Panc1 (cell line): ENCODE measurements around the gene MAP2. TPM values are rescaled to one million over a fixed set of nuclear protein-coding genes. Genes with fewer than 3 reads are reported as not detected.

ENCODE experiments used
- ATAC-seq: fragments of 200-7000 bp; cut with Tn5 transposase; 2 replicates; pipeline ENCODE4 v1.9.1; 2020; ENCODE audit warnings: mild to moderate bottlenecking, moderate library complexity
- BruUV-seq: library from RNA; stranded (reverse); fragments of 400-500 nt; replicated peaks from 2 replicates; lab custom pipeline; 2021; lab: Mats Ljungman, UMichigan
- CTCF ChIA-PET: fragments of 300-600 bp; sonication (Branson Sonifier 250); formaldehyde crosslinking; loops from one replicate; lab custom pipeline; 2022; ENCODE audit warnings: antibody characterized with exemption; lab: Charles Lee
- POLR2A ChIA-PET: fragments of 300-600 bp; sonication (Branson Sonifier 250); formaldehyde crosslinking; loops from one replicate; lab custom pipeline; 2022; ENCODE audit warnings: antibody characterized with exemption; lab: Charles Lee
- DNase-seq: peaks from one replicate; pipeline ENCODE4 v3.0.0-alpha.2; 2010; ENCODE audit warnings: low read depth, low spot score
- H3K27ac ChIP-seq: 2 replicates; pipeline ENCODE4 v1.5.1; 2011; ENCODE audit warnings: mild to moderate bottlenecking, low read length, inconsistent platforms
- H3K27me3 ChIP-seq: fragments of 200-500 bp; sonication (Bioruptor generic); 2 replicates; pipeline ENCODE4 v1.6.0; 2014; ENCODE audit warnings: low read length, inconsistent platforms; ENCODE audit not compliant: control insufficient read depth, insufficient read depth
- H3K36me3 ChIP-seq: fragments of 200-500 bp; sonication (Bioruptor generic); 2 replicates; pipeline ENCODE4 v1.5.1; 2014; ENCODE audit warnings: inconsistent platforms, mild to moderate bottlenecking, low read length, moderate library complexity; ENCODE audit not compliant: control insufficient read depth, insufficient read depth
- H3K4me1 ChIP-seq: 2 replicates; pipeline ENCODE4 v1.5.1; 2011; ENCODE audit warnings: inconsistent platforms, mild to moderate bottlenecking, low read length, moderate library complexity; ENCODE audit not compliant: control insufficient read depth, insufficient read depth
- H3K4me3 ChIP-seq, 2 experiments: 2 replicates each; pipeline ENCODE4 v1.5.1; 2011 to 2012; ENCODE audit warnings: low read depth in 2 of 2, low read length in 2 of 2, mild to moderate bottlenecking in 2 of 2, inconsistent platforms in 1 of 2, moderate library complexity in 1 of 2
- H3K9me3 ChIP-seq: fragments of 200-500 bp; sonication (Bioruptor generic); 2 replicates; pipeline ENCODE4 v1.5.1; 2014; ENCODE audit warnings: low read depth, mild to moderate bottlenecking, inconsistent platforms, low read length, moderate library complexity; ENCODE audit not compliant: control insufficient read depth, insufficient read depth
- CTCF ChIP-seq: fragments of 450-650 bp; IDR thresholded peaks from 2 replicates; pipeline ENCODE4 v1.5.1; 2017; ENCODE audit warnings: mild to moderate bottlenecking
- POLR2AphosphoS5 ChIP-seq: IDR thresholded peaks from 2 replicates; pipeline ENCODE4 v1.6.1; 2012; ENCODE audit warnings: mild to moderate bottlenecking, low read depth, low read length, moderate library complexity
- SIN3A ChIP-seq: IDR thresholded peaks from 2 replicates; pipeline ENCODE4 v1.6.1; 2012; ENCODE audit warnings: low read depth, mild to moderate bottlenecking, low read length, moderate library complexity, borderline replicate concordance; ENCODE audit not compliant: insufficient read depth
- TCF7L2 ChIP-seq: IDR thresholded peaks from 2 replicates; pipeline ENCODE4 v1.6.1; 2011; ENCODE audit warnings: mild to moderate bottlenecking, low read depth, low read length, inconsistent platforms
- in situ Hi-C: cut with HindIII; loops from 2 replicates; pipeline ENCODE4 v1.10.0; 2016; ENCODE audit warnings: low sequenced_read_pairs, low pct_unique_long_range_greater_than_20kb
- intact Hi-C: fragments of 100-400 bp; cut with micrococcal nuclease; formaldehyde crosslinking; loops from one replicate; pipeline ENCODE4 v1.10.0; 2022; ENCODE audit not compliant: unreplicated experiment
- total RNA-seq: library from RNA; stranded (reverse); gene quantifications from one replicate; pipeline ENCODE4 v1.2.1, GENCODE V29; 2021; ENCODE audit not compliant: unreplicated experiment
- TF ChIP-seq, protein P1 (sequence below), 2 experiments: IDR thresholded peaks; 2 replicates each; pipeline ENCODE4 v1.6.1; 2011 to 2012; ENCODE audit warnings: low read depth in 2 of 2, control low read depth in 1 of 2, low read length in 1 of 2, mild to moderate bottlenecking in 1 of 2, moderate library complexity in 1 of 2; ENCODE audit not compliant: insufficient read depth in 1 of 2

Gene MAP2
- total RNA-seq, 1 experiment from 2014 or later, result 44.9 TPM

DNA sequence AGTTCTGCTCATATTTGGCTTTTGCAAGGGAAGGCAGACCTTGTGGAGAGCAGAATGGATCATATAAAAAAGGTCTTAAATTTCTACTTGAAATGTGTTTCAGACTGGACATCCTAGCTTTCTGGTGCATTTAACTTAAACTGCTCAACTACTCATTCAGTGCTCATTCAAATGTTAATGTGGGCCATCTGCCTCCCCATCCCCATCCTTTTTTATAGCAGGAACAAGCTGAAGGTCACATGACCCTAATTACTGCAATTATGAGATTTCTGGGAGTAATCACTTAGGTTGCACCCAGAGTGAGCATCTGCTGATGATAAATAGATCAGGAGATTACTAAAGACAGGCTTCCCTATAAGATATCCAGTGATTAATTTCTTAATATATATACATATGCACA is 96.1 kb downstream of the MAP2 start:
- intact Hi-C loops, result no loop called here
- POLR2A ChIA-PET, result no interaction called here
- Histone ChIP-seq H3K27ac (no peak overlapping the region), H3K4me3 (no peak overlapping the region), H3K36me3 (no peaks in the 10 kb centered on the region), H3K9me3 (no peaks in the 10 kb centered on the region), H3K4me1 (no peaks in the 10 kb centered on the region), H3K27me3 (no peaks in the 10 kb centered on the region)
- in situ Hi-C loops, result no loop called here
- no TSS peak for BruUV-seq
- no peak for DNase-seq
- no peak for TF ChIP-seq SIN3A
- TF ChIP-seq, protein P1, sequence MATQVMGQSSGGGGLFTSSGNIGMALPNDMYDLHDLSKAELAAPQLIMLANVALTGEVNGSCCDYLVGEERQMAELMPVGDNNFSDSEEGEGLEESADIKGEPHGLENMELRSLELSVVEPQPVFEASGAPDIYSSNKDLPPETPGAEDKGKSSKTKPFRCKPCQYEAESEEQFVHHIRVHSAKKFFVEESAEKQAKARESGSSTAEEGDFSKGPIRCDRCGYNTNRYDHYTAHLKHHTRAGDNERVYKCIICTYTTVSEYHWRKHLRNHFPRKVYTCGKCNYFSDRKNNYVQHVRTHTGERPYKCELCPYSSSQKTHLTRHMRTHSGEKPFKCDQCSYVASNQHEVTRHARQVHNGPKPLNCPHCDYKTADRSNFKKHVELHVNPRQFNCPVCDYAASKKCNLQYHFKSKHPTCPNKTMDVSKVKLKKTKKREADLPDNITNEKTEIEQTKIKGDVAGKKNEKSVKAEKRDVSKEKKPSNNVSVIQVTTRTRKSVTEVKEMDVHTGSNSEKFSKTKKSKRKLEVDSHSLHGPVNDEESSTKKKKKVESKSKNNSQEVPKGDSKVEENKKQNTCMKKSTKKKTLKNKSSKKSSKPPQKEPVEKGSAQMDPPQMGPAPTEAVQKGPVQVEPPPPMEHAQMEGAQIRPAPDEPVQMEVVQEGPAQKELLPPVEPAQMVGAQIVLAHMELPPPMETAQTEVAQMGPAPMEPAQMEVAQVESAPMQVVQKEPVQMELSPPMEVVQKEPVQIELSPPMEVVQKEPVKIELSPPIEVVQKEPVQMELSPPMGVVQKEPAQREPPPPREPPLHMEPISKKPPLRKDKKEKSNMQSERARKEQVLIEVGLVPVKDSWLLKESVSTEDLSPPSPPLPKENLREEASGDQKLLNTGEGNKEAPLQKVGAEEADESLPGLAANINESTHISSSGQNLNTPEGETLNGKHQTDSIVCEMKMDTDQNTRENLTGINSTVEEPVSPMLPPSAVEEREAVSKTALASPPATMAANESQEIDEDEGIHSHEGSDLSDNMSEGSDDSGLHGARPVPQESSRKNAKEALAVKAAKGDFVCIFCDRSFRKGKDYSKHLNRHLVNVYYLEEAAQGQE (IDR thresholded peaks at IDR 0.05; ENCODE audit: insufficient read depth in 1 of 2, low read depth in 2 of 2, low read length in 1 of 2), result no peak
- no peak for TF ChIP-seq CTCF
- TF ChIP-seq TCF7L2, result no peak
- TF ChIP-seq POLR2AphosphoS5, result no peak
- CTCF ChIA-PET, result no interaction called here
- no peak for ATAC-seq

DNA sequence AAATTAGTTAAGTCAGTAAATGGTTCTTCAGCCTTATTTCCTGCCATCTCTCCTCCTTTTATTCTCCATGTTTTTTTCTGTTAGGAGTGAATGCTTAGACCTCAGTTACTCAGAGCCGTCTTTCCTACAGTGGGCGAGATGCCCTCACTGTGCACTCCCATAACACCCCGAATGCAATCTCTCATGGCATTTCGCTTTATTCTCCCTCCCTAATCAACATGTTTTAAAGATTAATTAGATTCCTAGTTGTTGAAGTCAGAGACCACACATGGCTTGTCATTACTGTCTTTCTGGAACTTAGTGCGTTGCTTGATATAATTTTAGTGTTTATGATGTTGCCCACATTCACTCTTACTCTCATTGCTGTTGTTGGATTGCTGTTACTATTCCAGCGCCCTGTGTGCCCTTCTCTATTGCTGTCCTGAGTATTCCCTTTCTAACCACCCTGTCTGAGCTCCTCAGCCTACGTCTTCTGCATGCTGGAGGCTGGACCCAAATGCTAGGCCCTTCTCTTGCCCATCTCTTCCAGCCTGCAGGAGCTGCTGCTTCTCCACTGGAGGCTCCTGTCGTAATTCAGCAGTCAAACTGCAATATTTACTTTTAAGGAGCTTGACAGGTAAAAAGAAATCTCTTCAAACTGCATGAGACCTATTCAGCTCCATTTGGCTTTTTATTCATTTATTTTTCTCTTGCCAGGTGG is 99.3 kb downstream of the MAP2 start:
- in situ Hi-C loops, result no loop called here
- ChIA-PET CTCF (no interaction called here), POLR2A (interaction anchor here (0.6 kb wide), 1 partner anchor 98 kb away, joined by 5 read pairs; no protein-coding TSS in a partner anchor)
- Histone ChIP-seq H3K9me3 (no peaks in the 10 kb centered on the region), H3K4me1 (no peaks in the 10 kb centered on the region; the same call in none of the 2 replicates), H3K27ac (no peak overlapping the region), H3K4me3 (no peak overlapping the region), H3K27me3 (no peaks in the 10 kb centered on the region), H3K36me3 (no peaks in the 10 kb centered on the region)
- intact Hi-C loops, result no loop called here
- no peak for ATAC-seq
- DNase-seq, result no peak
- TF ChIP-seq TCF7L2, result no peak
- TF ChIP-seq, protein P1 (IDR thresholded peaks at IDR 0.05; ENCODE audit: insufficient read depth in 1 of 2, low read depth in 2 of 2, low read length in 1 of 2), result no peak
- no peak for TF ChIP-seq CTCF
- TF ChIP-seq SIN3A, result no peak
- TF ChIP-seq POLR2AphosphoS5, result no peak
- BruUV-seq, result no TSS peak
